GM21786 (cell line): ENCODE measurements around the gene ATRN.
"Not testable (repeated sequence)": the region's sequence is repeated elsewhere in the genome, so short reads cannot be mapped to it uniquely, and the experiment has no call there.

Source experiments
- ATAC-seq: cut with Tn5 transposase; IDR thresholded peaks from one replicate; pipeline ENCODE4 v1.9.1; 2021; ENCODE audit not compliant: unreplicated experiment

Gene ATRN

GRCh38 chr20:3465301-3465700 lies 5.5 kb upstream of the ATRN start:
- no peak for ATAC-seq

DNA sequence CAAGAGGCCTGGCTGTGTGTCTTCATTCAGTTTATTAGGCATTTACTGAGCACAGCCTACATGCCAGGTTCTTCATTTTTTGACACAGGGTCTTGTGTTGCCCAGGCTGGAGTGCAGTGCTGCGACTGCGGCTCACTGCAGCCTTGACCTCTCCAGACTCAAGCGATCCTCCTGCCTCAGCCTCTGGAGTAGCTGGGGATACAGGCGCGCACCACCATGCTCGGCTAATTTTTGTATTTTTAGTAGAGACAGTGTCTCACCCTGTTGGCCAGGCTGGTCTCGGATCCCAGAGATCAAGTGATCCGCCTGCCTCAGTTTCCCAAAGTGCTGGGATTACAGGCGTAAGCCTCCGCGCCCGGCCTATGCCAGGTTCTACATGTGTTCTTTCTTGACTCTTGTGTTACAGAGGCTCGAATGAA lies 601 bp upstream of the ATRN start:
- no peak for ATAC-seq

DNA sequence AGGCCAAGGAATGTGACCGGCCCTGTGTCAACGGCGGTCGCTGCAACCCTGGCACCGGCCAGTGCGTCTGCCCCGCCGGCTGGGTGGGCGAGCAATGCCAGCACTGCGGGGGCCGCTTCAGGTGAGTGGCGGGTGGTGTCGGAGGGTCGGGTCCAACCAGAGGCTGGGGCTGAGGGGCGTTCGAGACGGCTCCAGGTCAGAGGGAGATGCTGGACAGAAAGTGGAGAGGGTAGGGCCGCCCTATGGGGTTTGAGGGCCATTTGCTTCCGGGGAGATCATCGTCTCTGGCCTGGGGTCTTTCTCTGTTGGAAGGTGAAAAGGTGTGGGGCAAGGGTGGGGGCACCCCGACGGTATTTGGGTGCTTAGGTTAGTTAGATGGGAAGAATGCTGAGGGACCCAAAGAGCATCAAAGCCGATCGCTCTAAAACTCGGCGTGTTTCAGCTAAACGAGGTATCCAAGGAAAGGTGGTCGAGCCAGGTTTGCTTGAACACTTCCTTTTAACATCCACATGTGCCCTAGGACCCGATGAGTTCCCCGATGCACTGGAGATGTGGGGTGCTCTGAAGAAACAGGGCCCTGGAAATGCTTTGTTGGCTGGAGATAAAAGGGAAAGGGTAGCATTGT lies 691 bp downstream of the ATRN start:
- no peak for ATAC-seq

- ATAC-seq, result no peak
Measured at GRCh38 chr20:3472105-3472504, 1.3 kb downstream of the ATRN start.

DNA sequence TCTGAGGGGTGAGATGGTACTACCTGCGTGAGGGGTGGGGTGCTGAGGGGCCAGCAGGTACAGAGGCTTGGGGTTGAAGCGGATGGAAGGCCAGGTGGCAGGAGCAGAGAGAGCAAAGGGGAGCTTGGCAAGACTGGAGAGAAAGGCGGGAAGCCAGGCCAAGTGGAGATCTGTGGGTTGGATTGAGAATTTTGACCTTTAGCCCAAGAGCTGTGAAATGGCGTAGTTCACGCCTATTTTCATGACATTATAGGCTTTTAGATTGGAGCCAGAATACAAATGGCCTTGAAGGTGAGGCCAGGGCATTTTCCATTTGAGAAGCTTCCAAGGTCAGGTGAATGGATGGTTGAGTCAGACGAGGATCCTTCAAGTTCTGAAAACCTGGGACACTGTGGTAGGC lies 2.5 kb downstream of the ATRN start:
- ATAC-seq, result no peak

GRCh38 chr20:3473944-3474343 lies 3.1 kb downstream of the ATRN start:
- no peak for ATAC-seq

DNA sequence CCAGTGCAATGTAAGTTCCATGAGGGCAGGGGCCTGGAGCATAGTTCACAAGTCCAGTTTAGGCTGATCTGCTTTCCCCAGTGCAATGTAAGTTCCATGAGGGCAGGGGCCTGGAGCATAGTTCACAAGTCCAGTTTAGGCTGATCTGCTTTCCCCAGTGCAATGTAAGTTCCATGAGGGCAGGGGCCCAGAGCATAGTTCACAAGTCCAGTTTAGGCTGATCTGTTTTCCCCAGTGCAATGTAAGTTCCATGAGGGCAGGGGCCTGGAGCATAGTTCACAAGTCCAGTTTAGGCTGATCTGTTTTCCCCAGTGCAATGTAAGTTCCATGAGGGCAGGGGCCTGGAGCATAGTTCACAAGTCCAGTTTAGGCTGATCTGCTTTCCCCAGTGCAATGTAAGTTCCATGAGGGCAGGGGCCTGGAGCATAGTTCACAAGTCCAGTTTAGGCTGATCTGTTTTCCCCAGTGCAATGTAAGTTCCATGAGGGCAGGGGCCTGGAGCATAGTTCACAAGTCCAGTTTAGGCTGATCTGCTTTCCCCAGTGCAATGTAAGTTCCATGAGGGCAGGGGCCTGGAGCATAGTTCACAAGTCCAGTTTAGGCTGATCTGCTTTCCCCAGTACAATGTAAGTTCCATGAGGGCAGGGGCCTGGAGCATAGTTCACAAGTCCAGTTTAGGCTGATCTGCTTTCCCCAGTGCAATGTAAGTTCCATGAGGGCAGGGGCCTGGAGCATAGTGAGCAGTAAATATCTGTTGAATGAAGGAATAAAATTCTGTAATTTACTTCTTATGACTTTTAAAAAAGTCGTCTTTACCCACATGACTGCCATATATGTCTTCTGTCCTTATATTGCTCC lies 6.4 kb downstream of the ATRN start:
- ATAC-seq, result not testable (repeated sequence)

GRCh38 chr20:3477861-3478544 lies 7.2 kb downstream of the ATRN start:
- ATAC-seq, result no peak

GRCh38 chr20:3479025-3479424 lies 8.2 kb downstream of the ATRN start:
- ATAC-seq, result no peak

DNA sequence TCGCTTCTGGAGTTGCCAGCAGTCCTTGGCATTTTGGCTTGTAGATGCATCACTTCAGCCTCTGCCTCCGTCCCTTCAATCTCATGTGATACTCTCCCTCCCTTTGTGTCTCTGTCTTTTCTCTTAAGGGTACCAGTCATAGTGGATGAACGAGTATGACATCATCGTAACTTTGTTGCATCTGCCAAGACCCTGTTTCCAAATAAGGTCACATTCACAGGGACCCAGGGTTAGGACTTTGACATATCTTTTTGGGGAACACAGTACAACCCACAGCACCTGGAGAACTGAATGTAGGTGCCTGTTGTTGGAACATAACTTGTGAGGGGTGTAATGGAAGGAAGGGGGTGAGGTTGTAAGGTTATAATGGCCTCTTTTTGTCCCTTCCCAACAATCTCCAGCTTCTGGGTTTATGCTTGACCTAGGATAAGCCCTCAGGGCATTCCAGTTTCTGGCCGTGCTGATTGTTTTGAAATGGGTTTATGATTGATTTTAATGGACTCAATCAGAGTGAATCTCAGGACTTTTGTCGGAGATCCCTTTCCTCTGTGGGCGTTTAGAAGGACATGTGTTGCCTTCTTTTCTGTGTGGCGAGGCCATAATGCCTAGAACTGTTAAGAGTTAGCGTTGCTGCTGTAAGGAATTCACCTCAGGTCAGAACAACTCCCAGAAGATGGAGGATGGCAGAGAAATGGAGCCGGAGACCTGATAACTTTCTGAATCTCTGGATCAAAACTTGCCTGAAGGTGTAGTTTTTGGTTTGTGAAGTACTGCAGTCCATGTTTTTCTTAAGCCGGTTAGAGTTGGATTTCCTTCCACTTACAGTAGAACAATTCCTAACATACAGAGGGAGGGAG lies 9.2 kb downstream of the ATRN start:
- ATAC-seq, result no peak

GRCh38 chr20:3483309-3483708 lies 12.5 kb downstream of the ATRN start:
- ATAC-seq, result no peak

DNA sequence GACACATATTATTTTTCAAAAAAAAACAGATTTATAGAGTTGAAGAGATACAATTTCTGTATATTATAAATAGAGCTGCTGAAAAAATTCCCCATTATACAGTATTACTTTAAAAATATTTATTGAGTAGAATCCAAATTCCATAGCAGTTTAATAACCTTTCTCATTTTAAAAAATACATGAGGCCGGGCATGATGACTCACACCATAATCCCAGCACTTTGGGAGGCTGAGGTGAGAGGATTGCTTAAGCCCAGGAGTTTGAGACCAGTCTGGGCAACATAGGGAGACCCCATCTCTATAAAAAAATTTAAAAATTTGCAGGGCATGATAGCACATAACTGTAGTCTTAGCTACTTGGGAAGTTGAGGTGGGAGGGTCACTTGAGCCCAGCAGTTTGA lies 13.0 kb downstream of the ATRN start:
- no peak for ATAC-seq

DNA sequence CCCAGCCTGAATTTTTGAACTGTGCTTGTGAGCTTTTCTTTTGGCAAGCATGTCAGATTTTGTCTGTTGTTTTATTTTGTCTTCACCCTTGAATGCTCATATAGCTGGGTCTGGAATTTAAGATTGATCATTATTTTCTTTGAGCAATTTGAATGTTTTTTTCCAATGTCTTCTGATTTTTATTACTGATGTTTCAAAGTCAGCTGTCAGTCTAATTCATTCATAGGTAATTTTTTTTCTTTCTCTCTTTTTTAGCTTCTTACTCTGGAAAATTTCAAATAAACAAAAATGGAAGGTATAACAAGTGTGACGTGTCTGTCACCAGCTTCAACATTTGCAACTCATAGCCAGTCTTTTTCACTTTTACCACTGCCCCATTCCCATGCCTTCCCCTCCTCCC lies 15.1 kb downstream of the ATRN start:
- no peak for ATAC-seq

- ATAC-seq, result no peak
Measured at GRCh38 chr20:3486850-3487249, 16.0 kb downstream of the ATRN start.

DNA sequence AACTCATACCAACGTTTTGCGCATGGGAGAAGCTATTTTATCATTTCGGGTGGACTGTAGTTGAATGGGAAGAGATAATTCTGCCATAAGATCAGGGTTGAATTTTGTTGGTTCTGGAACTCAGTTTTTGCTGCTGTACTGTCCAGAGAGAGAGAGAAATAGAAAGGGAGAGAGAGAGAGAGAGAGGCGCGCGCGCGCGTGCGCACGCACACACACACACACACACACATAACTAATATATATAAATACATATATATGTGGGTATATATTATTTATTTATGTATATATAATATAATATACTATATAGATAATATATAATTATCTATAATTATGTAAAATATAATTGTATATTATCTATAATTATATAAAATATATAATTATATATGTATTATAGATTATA lies 21.9 kb downstream of the ATRN start:
- ATAC-seq, result no peak

- ATAC-seq, result no peak
Measured at GRCh38 chr20:3494218-3494617, 23.4 kb downstream of the ATRN start.

- no peak for ATAC-seq
Measured at GRCh38 chr20:3502878-3503277, 32.1 kb downstream of the ATRN start.

- no peak for ATAC-seq
Measured at GRCh38 chr20:3505148-3505547, 34.3 kb downstream of the ATRN start.

DNA sequence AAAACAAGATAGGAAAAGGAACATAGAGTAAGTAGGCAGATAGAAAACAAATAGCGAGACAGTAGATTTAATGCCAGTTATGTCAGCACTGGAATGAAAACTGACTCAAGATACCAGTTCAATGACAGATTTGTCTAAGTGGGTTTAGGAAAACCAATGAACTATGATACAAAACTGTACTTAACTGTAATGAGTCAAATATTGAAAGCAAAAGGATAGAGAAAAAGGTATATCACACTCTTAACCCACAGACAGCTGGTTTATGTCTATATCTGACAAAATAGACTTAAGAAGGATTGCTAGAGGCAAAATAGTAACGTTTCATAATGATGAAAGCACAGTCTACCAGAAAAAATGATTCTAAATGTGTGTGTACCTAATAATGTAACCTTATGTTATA lies 38.2 kb downstream of the ATRN start:
- ATAC-seq, result no peak

DNA sequence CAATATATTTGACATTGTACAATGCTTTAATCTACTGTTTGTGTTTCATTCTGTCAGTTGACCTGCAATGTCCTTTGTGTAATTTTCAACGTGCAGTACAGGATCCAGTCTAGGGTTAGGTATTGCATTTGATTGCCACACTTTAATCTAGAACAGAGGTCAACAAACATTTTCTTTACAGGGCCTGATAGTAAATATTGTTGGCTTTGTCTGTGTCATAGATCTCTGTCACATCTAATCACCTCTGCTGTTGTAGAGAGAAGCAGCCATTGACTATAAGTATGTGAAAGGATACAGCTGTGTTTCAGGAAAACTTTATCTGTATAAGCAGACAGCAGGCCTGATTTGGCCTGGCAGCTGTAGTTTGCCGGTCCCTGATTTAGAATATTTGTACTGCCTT lies 39.3 kb downstream of the ATRN start:
- ATAC-seq, result no peak

DNA sequence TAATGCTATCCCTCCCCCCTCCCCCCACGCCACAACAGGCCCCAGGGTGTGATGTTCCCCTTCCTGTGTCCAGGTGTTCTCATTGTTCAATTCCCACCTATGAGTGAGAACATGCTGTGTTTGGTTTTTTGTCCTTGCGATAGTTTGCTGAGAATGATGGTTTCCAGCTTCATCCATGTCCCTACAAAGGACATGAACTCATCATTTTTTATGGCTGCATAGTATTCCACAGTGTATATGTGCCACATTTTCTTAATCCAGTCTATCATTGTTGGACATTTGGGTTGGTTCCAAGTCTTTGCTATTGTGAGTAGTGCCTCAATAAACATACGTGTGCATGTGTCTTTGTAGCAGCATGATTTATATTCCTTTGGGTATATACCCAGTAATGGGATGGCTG lies 41.4 kb downstream of the ATRN start:
- not testable (repeated sequence) for ATAC-seq
